AG08396 (cell line): ENCODE data around the gene CDADC1.

Experiments used
- DNase-seq: peaks from one replicate; pipeline ENCODE4 v3.0.0; 2012; ENCODE audit warnings: low spot score, mixed read lengths

CDADC1 gene

GRCh38 chr13:49247643-49248621, at the start of gene CDADC1:
Gene CDADC1 (plus strand): TSS chr13:49247925. CDS start chr13:49248038, 113 bp downstream.
- DNase-seq: peak; percentile 96

- no peak for DNase-seq
These were observed 41.1 kb upstream of the CDADC1 start for GRCh38 chr13:49206641-49207040.

- no peak for DNase-seq
These were observed 39.1 kb upstream of the CDADC1 start for GRCh38 chr13:49208619-49209018.

- no peak for DNase-seq
These were observed 37.6 kb upstream of the CDADC1 start for GRCh38 chr13:49210114-49210513.

GRCh38 chr13:49210669-49211068, 37.1 kb upstream of the CDADC1 start:
- DNase-seq: no peak

GRCh38 chr13:49213539-49213938, 34.2 kb upstream of the CDADC1 start:
- DNase-seq: no peak

- no peak for DNase-seq
These were observed 33.5 kb upstream of the CDADC1 start for GRCh38 chr13:49213997-49214916.

GRCh38 chr13:49214917-49215376, 32.8 kb upstream of the CDADC1 start:
- no peak for DNase-seq

GRCh38 chr13:49216334-49216733, 31.4 kb upstream of the CDADC1 start:
- no peak for DNase-seq

- DNase-seq: no peak
These were observed 29.7 kb upstream of the CDADC1 start for GRCh38 chr13:49217962-49218492.

GRCh38 chr13:49218493-49219051, 29.2 kb upstream of the CDADC1 start:
- DNase-seq: no peak

GRCh38 chr13:49219647-49220035, 28.1 kb upstream of the CDADC1 start:
- DNase-seq: peak; percentile 23

- DNase-seq: peak; percentile 63
These were observed 27.5 kb upstream of the CDADC1 start, which contains the start of gene MLNR for GRCh38 chr13:49220036-49220855. Gene MLNR (plus strand): TSS chr13:49220338. CDS start chr13:49220338, 0 bp downstream.

- peak; percentile 35 for DNase-seq
These were observed 26.7 kb upstream of the CDADC1 start for GRCh38 chr13:49220856-49221589.

- no peak for DNase-seq
These were observed 26.1 kb upstream of the CDADC1 start for GRCh38 chr13:49221590-49221965.

GRCh38 chr13:49225223-49226042, 22.3 kb upstream of the CDADC1 start:
- DNase-seq: no peak

- no peak for DNase-seq
These were observed 21.1 kb upstream of the CDADC1 start for GRCh38 chr13:49226613-49227012.

- no peak for DNase-seq
These were observed 13.0 kb upstream of the CDADC1 start for GRCh38 chr13:49234741-49235140.

- DNase-seq: no peak
These were observed 11.8 kb upstream of the CDADC1 start for GRCh38 chr13:49235856-49236431.
